Activated CD4-positive, alpha-beta memory T cell treated with anti-CD3 and anti-CD28 coated beads for 36 hours (primary cell): Measurements from ENCODE around the gene MYBPC2. TPM values are rescaled to one million over a fixed set of nuclear protein-coding genes. Genes with fewer than 3 reads are reported as not detected.
"Not testable (repeated sequence)": the region's sequence is repeated elsewhere in the genome, so short reads cannot be mapped to it uniquely, and the experiment has no call there.

ENCODE experiments used
- CTCF ChIA-PET: fragments of 350-600 bp; sonication (Branson Sonifier 250); formaldehyde crosslinking; loops from one replicate; lab custom pipeline; 2021; ENCODE audit warnings: antibody characterized with exemption, inconsistent platforms; lab: Charles Lee
- POLR2A ChIA-PET: fragments of 350-600 bp; sonication (Branson Sonifier 250); formaldehyde crosslinking; loops from one replicate; lab custom pipeline; 2021; ENCODE audit warnings: antibody characterized with exemption; lab: Charles Lee
- DNase-seq: peaks from one replicate; pipeline ENCODE4 v3.0.0-alpha.2; 2020
- H3K27ac Mint-ChIP-seq: one replicate; pipeline ENCODE4 v1.8.0; 2021; ENCODE audit warnings: mixed read lengths
- H3K27me3 Mint-ChIP-seq: one replicate; pipeline ENCODE4 v1.8.0; 2021; ENCODE audit warnings: mixed read lengths
- H3K36me3 Mint-ChIP-seq: one replicate; pipeline ENCODE4 v1.8.0; 2021; ENCODE audit warnings: mixed read lengths
- H3K4me1 Mint-ChIP-seq: one replicate; pipeline ENCODE4 v1.8.0; 2021; ENCODE audit warnings: low read depth, mixed read lengths
- H3K4me3 Mint-ChIP-seq: one replicate; pipeline ENCODE4 v1.8.0; 2021; ENCODE audit warnings: mild to moderate bottlenecking, mixed read lengths
- H3K9me3 Mint-ChIP-seq: one replicate; pipeline ENCODE4 v1.8.0; 2021; ENCODE audit warnings: mixed read lengths
- intact Hi-C: fragments of 100-400 bp; cut with micrococcal nuclease; formaldehyde crosslinking; loops from one replicate; pipeline ENCODE4 v1.15.1; 2023
- total RNA-seq, 2 experiments: library from RNA; stranded (reverse); gene quantifications; one replicate each; pipeline ENCODE4 v1.2.3, GENCODE V29; 2021

The MYBPC2 gene
- total RNA-seq, 2 experiments from 2014 or later, result 0.38 to 0.94 TPM

DNA sequence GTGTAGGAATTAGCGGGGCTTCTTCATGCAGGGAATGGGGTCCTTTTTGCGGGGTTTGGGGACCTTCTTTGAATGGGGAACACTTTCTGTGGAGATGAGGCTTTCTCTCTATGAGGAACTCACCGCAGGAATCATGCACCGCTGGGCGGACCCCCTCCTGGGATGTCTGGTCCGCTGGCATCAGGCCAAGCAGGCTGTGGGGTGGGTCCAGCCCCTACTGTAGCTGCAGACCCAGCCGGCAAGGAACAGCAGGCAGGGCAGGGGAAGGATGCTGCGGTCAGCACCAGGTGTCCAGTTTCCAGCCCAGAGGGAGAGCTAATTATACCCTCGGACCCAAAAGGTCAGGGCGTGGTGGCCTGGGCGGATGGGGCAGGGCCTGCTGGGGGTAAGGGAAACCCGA, 1.8 kb downstream of the MYBPC2 start:
- Mint-ChIP-seq H3K4me3 (no peak overlapping the region), H3K27me3 (peaks cover 16% of the 10 kb centered on the region), H3K9me3 (no peaks in the 10 kb centered on the region), H3K4me1 (peaks cover 12% of the 10 kb centered on the region), H3K36me3 (no peaks in the 10 kb centered on the region), H3K27ac (no peak overlapping the region)
- POLR2A ChIA-PET, result no interaction called here
- CTCF ChIA-PET, result no interaction called here
- DNase-seq, result no peak
- intact Hi-C loops, result no loop called here

DNA sequence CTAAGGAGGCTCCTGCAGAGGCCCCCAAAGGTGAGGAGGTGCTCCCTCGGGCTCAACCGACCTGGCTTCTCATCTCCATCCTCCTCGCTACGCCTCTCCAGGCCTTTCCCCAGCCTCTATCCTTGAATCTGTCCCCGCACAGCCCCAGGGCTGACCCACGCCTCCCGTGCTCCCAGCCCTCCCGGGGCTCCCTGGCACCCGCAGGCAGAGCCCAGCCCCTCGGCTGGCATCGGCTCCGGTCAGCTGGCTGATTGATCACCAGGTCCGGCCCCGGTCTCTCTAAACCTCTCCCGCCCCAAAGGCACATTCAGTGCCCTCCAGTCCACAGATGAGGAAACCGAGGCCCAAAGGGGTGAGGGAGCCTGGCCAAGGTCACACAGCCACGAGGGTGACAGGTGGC, 2.5 kb downstream of the MYBPC2 start:
- DNase-seq, result no peak
- H3K9me3 Mint-ChIP-seq, result no peaks in the 10 kb centered on the region
- intact Hi-C loops, result no loop called here
- H3K27ac Mint-ChIP-seq, result no peak overlapping the region
- H3K4me3 Mint-ChIP-seq, result no peak overlapping the region
- H3K36me3 Mint-ChIP-seq, result no peaks in the 10 kb centered on the region
- CTCF ChIA-PET, result no interaction called here
- POLR2A ChIA-PET, result no interaction called here
- peaks cover 19% of the 10 kb centered on the region for H3K27me3 Mint-ChIP-seq
- peaks cover 12% of the 10 kb centered on the region for H3K4me1 Mint-ChIP-seq

DNA sequence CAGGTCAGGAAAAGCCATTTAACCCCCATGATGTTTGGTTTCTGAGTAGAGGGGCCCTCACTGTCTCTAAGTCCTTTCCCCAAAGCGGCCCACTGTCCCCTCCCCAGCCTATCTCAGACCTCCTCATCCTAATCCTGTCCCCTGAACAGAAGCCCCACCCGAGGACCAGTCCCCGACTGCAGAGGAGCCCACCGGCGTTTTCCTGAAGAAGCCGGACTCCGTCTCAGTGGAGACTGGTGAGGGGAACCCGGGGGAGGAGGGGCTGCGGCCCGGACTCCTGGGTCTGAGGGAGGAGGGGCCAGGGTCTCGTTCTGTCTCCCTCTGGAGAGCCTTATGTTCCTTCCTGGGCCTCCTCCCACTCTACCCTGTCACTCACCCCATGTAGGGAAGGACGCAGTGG, 2.9 kb downstream of the MYBPC2 start:
- DNase-seq, result no peak
- H3K27ac Mint-ChIP-seq, result no peak overlapping the region
- no peaks in the 10 kb centered on the region for H3K36me3 Mint-ChIP-seq
- CTCF ChIA-PET, result no interaction called here
- POLR2A ChIA-PET, result no interaction called here
- H3K4me1 Mint-ChIP-seq, result peaks cover 10% of the 10 kb centered on the region
- peaks cover 17% of the 10 kb centered on the region for H3K27me3 Mint-ChIP-seq
- no peaks in the 10 kb centered on the region for H3K9me3 Mint-ChIP-seq
- H3K4me3 Mint-ChIP-seq, result no peak overlapping the region
- intact Hi-C loops, result no loop called here

DNA sequence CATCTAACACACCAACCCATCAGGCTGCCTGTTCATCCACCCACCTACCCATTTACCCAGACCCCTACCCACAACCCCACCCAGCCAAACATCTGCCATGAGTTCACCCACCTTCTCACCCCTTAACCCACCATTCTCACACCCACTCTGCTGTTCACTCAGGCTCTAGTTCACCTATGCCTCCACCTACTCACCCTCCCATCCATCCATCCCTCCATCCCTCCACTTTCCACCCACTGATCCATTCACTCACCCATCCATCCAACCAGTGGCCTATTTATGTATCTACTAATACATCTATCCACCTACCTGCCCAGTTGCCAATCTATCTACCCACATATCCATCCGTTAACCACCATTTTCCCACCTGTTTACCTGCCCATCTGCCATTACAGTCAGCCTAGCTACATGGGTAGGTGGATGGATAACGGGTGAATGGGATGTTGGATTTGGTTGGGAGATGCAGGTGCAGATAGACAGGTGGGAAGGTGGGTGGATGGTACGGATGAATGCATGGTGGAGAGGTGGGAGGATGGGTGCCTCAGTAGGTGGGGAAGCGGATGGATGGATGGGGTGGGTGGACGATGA, 5.3 kb downstream of the MYBPC2 start:
- ChIA-PET CTCF (interaction anchor here (0.9 to 1.4 kb wide), 2 partner anchors 81 to 118 kb away, joined by 3 read pairs; no protein-coding TSS in a partner anchor), POLR2A (no interaction called here)
- intact Hi-C loops, result no loop called here
- Mint-ChIP-seq H3K9me3 (no peaks in the 10 kb centered on the region), H3K27me3 (peaks cover 12% of the 10 kb centered on the region), H3K4me3 (no peak overlapping the region), H3K4me1 (no peaks in the 10 kb centered on the region), H3K36me3 (no peaks in the 10 kb centered on the region), H3K27ac (no peak overlapping the region)
- no peak for DNase-seq

DNA sequence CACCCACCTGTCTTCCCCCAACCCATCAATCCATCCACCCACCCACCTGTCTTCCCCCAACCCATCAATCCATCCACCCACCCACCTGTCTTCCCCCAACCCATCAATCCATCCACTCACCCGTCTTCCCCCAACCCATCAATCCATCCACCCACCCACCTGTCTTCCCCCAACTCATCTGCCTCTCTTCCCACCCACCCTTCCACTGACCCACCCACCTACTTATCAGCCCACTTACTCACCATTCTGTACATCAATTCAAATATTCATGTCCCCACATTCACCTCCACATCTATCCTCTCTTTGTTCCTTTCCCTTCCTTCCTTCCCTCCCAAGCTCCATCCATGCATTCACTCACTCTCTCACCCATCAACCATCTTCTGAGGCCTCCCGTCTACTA, 6.4 kb downstream of the MYBPC2 start:
- H3K9me3 Mint-ChIP-seq, CTCF ChIA-PET, H3K36me3 Mint-ChIP-seq, H3K27ac Mint-ChIP-seq, intact Hi-C loops, H3K4me3 Mint-ChIP-seq, DNase-seq, H3K4me1 Mint-ChIP-seq, POLR2A ChIA-PET: not testable (repeated sequence)
- peaks cover 11% of the 10 kb centered on the region for H3K27me3 Mint-ChIP-seq

DNA sequence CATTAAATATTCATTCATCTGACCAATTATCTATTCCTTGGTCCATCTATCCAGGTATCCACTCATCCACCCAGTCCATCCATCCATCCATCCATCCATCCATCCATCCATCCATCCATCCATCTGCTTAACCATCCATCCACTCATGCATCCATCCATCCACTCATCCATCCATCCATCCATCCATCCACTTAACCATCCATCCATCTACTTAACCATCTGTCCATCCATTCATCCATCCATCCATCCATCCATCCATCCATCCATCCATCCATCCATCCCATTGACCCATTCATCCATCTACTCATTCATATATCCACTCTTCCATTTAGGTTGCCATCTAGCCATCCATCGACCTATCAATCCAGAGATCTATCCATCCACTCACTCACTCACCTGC, 11.4 kb downstream of the MYBPC2 start:
- peaks cover 18% of the 10 kb centered on the region for H3K27me3 Mint-ChIP-seq
- intact Hi-C loops, result no loop called here
- H3K4me1 Mint-ChIP-seq, result no peaks in the 10 kb centered on the region
- DNase-seq, result no peak
- no peaks in the 10 kb centered on the region for H3K9me3 Mint-ChIP-seq
- H3K4me3 Mint-ChIP-seq, result no peak overlapping the region
- ChIA-PET POLR2A (no interaction called here), CTCF (no interaction called here)
- H3K36me3 Mint-ChIP-seq, result no peaks in the 10 kb centered on the region
- H3K27ac Mint-ChIP-seq, result no peak overlapping the region

DNA sequence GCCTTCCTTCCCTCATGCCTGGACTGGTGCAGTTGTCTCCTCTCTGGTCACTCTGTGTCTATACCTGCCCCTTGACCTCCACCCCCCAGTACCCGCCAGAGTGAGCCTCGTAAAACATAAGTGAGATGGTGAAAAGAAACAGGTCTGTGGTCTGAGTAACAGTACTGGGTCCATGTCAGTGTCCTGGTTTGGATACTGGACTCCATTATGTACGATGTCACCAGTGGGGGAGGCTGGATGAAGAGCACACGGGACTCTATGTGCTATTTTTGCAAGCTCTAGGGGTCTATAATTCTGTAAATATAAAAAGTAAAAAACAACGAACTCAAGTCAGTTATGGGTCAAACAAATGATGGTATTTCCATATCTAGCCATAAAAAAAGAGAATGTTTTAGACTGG, 14.4 kb downstream of the MYBPC2 start:
- DNase-seq, result no peak
- Mint-ChIP-seq H3K4me3 (no peak overlapping the region), H3K9me3 (no peaks in the 10 kb centered on the region), H3K27ac (no peak overlapping the region), H3K36me3 (no peaks in the 10 kb centered on the region), H3K4me1 (no peaks in the 10 kb centered on the region), H3K27me3 (peaks cover 13% of the 10 kb centered on the region)
- intact Hi-C loops, result no loop called here
- ChIA-PET CTCF (no interaction called here), POLR2A (no interaction called here)

DNA sequence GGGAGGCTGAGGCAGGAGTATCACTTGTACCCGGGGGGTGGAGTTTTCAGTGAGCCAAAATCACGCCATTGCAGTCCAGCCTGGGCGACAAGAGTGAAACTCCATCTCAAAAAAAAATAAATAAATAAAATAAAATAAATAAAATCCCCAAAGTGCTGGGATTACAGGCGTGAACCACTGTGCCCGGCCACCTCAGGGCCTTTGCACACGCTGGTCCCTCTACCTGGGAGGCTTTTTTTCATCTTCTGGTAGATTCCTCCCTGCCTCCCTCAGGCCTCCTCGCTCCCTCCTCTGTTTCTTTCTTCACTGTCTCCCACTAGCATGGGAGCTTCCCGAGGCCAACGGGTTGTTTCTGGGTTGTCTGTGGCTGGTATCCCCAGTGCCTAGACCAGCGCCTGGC, 15.1 kb downstream of the MYBPC2 start:
- POLR2A ChIA-PET, result no interaction called here
- CTCF ChIA-PET, result no interaction called here
- Mint-ChIP-seq H3K9me3 (no peaks in the 10 kb centered on the region), H3K4me1 (no peaks in the 10 kb centered on the region), H3K27ac (no peak overlapping the region), H3K4me3 (no peak overlapping the region), H3K27me3 (peaks cover 13% of the 10 kb centered on the region), H3K36me3 (no peaks in the 10 kb centered on the region)
- DNase-seq, result no peak
- intact Hi-C loops, result no loop called here

DNA sequence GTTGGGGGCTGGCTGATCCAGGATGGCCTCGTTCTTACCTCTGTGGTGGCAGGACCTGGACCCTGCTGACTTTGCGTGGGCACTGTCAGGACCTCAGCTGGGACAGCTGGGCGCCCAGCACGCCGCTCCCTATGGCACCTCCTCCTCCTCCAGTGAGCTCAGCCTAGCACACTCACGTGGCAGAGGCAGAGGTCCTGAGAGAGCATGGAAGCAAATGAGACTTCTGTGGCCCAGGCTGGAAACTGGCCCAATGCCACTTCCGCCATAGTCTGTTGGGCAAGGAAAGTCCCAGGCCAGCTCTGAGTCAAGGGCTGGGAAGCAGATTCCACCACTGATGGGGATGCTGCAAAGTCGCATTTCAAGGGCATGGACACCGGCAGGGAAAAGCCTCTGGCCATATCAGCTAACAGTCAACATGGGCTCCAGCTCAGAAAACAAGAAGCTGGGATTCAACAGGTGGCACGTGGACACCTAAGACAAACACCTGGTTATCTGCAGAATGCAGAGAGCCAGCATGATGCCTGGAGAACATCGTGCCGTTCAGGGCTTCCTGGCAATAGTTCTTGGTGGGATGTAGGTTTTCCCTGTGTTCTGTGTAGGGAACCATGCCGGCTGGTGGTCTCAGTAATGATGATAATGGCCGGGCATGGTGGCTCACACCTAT, 16.7 kb downstream of the MYBPC2 start:
- no peaks in the 10 kb centered on the region for H3K4me1 Mint-ChIP-seq
- no peak for DNase-seq
- CTCF ChIA-PET, result interaction anchor here (1.1 to 1.3 kb wide), 2 partner anchors 11 to 13 kb away, joined by 3 to 7 read pairs; no protein-coding TSS in a partner anchor
- H3K27ac Mint-ChIP-seq, result no peak overlapping the region
- no peak overlapping the region for H3K4me3 Mint-ChIP-seq
- H3K9me3 Mint-ChIP-seq, result no peaks in the 10 kb centered on the region
- intact Hi-C loops, result no loop called here
- H3K36me3 Mint-ChIP-seq, result no peaks in the 10 kb centered on the region
- POLR2A ChIA-PET, result no interaction called here
- H3K27me3 Mint-ChIP-seq, result peaks cover 6% of the 10 kb centered on the region

DNA sequence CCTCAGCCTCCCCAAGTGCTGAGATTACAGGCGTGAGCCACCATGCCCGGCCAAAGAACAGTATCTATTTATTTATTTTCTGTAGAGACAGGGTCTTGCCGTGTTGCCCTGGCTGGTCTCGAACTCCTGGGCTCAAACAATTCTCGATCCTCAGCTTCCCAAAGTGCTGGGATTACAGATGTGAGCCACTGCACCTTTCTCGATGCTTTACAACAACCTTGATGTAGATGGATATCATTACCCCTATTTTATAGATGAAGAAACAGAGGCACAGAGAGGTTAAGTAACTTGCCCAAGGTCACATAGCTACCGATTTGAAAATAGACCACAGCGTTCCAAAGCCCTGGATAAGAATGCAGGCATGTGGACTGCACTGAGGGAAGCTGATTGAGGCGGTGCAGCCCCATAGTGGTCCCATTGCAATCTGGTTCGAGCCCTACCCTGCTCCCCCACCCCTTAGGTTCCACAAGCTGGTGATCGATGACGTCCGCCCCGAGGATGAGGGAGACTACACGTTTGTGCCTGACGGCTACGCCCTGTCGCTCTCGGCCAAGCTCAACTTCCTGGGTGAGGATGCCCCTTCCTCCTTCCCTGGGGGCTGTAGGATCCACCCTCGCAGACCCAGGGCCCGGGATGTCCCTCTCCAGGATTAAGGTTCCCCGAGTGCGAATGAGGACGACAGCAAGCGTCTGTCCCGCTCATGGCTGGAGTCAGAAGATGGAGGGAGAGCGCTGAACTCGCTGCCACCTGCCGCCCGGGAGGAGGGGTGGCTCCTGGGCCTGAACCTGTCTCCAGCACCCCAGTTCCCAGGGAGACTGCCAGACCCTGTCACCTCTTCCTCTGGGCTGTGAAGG, 17.9 kb downstream of the MYBPC2 start:
- intact Hi-C loops, result no loop called here
- POLR2A ChIA-PET, result no interaction called here
- Mint-ChIP-seq H3K9me3 (no peaks in the 10 kb centered on the region), H3K27ac (no peak overlapping the region), H3K36me3 (no peaks in the 10 kb centered on the region), H3K4me1 (no peaks in the 10 kb centered on the region), H3K4me3 (no peak overlapping the region), H3K27me3 (peaks cover 4% of the 10 kb centered on the region)
- CTCF ChIA-PET, result interaction anchor here (1.1 to 1.3 kb wide), 2 partner anchors 10 to 12 kb away, joined by 3 to 7 read pairs; no protein-coding TSS in a partner anchor
- no peak for DNase-seq

DNA sequence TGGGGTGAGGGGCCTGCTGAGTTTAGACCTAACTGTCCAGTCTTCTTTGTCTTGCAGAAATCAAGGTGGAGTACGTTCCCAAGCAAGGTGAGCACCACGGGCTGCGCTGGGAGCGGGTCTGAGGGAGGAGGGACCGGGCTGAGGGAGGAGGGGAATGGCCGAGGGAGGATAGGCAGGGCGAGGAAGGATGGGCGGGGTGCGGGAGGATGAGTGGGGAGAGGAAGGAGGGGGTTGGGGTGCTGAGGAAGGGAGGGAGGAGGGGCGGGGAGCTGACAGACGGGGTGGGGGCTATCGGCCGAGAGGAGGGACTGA, 18.5 kb downstream of the MYBPC2 start:
- ChIA-PET CTCF (no interaction called here), POLR2A (no interaction called here)
- no peak for DNase-seq
- no peaks in the 10 kb centered on the region for H3K4me1 Mint-ChIP-seq
- H3K27ac Mint-ChIP-seq, result no peak overlapping the region
- H3K9me3 Mint-ChIP-seq, result no peaks in the 10 kb centered on the region
- intact Hi-C loops, result no loop called here
- no peak overlapping the region for H3K4me3 Mint-ChIP-seq
- H3K27me3 Mint-ChIP-seq, result peaks cover 2% of the 10 kb centered on the region
- H3K36me3 Mint-ChIP-seq, result no peaks in the 10 kb centered on the region

DNA sequence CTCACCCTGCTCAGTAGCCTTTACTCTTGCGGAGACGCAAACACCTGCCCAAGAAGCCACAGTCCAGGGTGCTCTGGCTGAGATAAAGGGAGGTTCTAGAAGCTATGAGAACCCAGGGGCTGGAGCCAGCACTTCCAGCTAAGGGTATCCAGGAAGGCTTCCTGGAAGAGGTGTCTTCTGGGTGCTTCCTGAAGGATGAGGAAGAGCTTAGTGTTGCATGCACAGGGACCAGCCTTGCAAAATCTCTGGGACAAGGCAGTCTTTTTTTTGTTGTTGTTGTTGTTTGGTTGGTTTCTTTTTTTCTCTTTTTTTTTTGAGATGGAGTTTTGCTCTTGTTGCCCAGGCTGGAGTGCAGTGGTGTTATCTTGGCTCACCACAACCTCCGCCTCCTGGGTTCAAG, 20.6 kb downstream of the MYBPC2 start:
- DNase-seq, result no peak
- intact Hi-C loops, result no loop called here
- Mint-ChIP-seq H3K9me3 (no peaks in the 10 kb centered on the region), H3K27me3 (peaks cover 14% of the 10 kb centered on the region), H3K36me3 (no peaks in the 10 kb centered on the region), H3K4me3 (no peak overlapping the region), H3K4me1 (no peaks in the 10 kb centered on the region), H3K27ac (no peak overlapping the region)
- CTCF ChIA-PET, result no interaction called here
- POLR2A ChIA-PET, result no interaction called here
